NCI-H774 (cell line): ENCODE measurements around the gene TTLL7.
A peak's percentile ranks its signal among the peaks of the same experiment; 100 is the strongest.
"Not testable (repeated sequence)": the region's sequence is repeated elsewhere in the genome, so short reads cannot be mapped to it uniquely, and the experiment has no call there.

ENCODE experiments used
- DNase-seq: peaks from one replicate; lab custom pipeline; 2025; lab: John Stamatoyannopoulos, UW

The TTLL7 gene

GRCh38 chr1:83929184-83929583 lies 69.7 kb downstream of the TTLL7 start:
- no peak for DNase-seq

- no peak for DNase-seq
These were observed 70.5 kb downstream of the TTLL7 start for GRCh38 chr1:83928396-83928795.

GRCh38 chr1:83927701-83928100 lies 71.2 kb downstream of the TTLL7 start:
- DNase-seq, result no peak

GRCh38 chr1:83927061-83927460 lies 71.9 kb downstream of the TTLL7 start:
- DNase-seq, result no peak

GRCh38 chr1:83923553-83923952 lies 75.4 kb downstream of the TTLL7 start:
- DNase-seq, result no peak

GRCh38 chr1:83922431-83922830 lies 76.5 kb downstream of the TTLL7 start:
- no peak for DNase-seq

GRCh38 chr1:83920320-83920719 lies 78.6 kb downstream of the TTLL7 start:
- DNase-seq, result no peak

GRCh38 chr1:83919872-83920271 lies 79.1 kb downstream of the TTLL7 start:
- no peak for DNase-seq

- no peak for DNase-seq
These were observed 80.1 kb downstream of the TTLL7 start for GRCh38 chr1:83918688-83919285.

- DNase-seq, result no peak
These were observed 81.0 kb downstream of the TTLL7 start for GRCh38 chr1:83917959-83918358.

GRCh38 chr1:83916094-83916493 lies 82.8 kb downstream of the TTLL7 start:
- not testable (repeated sequence) for DNase-seq

- no peak for DNase-seq
These were observed 86.1 kb downstream of the TTLL7 start for GRCh38 chr1:83912876-83913275.

- no peak for DNase-seq
These were observed 88.5 kb downstream of the TTLL7 start for GRCh38 chr1:83910461-83910860.

- DNase-seq, result no peak
These were observed 89.2 kb downstream of the TTLL7 start for GRCh38 chr1:83909687-83910086.

GRCh38 chr1:83905315-83905907 lies 93.5 kb downstream of the TTLL7 start:
- no peak for DNase-seq

- peak; percentile 26 for DNase-seq
These were observed 97.3 kb downstream of the TTLL7 start for GRCh38 chr1:83901547-83902155.

- DNase-seq, result no peak
These were observed 98.4 kb downstream of the TTLL7 start for GRCh38 chr1:83900524-83900923.

GRCh38 chr1:83897516-83897915 lies 101.4 kb downstream of the TTLL7 start:
- no peak for DNase-seq

GRCh38 chr1:83896299-83896698 lies 102.6 kb downstream of the TTLL7 start:
- DNase-seq, result no peak

- no peak for DNase-seq
These were observed 109.2 kb downstream of the TTLL7 start for GRCh38 chr1:83889707-83890106.

- DNase-seq, result no peak
These were observed 111.4 kb downstream of the TTLL7 start for GRCh38 chr1:83887483-83887882.

- no peak for DNase-seq
These were observed 115.0 kb downstream of the TTLL7 start for GRCh38 chr1:83883979-83884378.

- DNase-seq, result peak; percentile 80
These were observed 116.0 kb downstream of the TTLL7 start for GRCh38 chr1:83882906-83883305.

- no peak for DNase-seq
These were observed 126.4 kb downstream of the TTLL7 start for GRCh38 chr1:83872515-83872914.
